Measurements from ENCODE around the gene ZSWIM3. TPM values are rescaled to one million over a fixed set of nuclear protein-coding genes. Genes with fewer than 3 reads are reported as not detected.
A peak's percentile ranks its signal among the peaks of the same experiment; 100 is the strongest.

The ZSWIM3 gene
- total and polyA plus RNA-seq, 2 of the 13 experiments (the other 11 are each of a cell fraction or from before 2014, with no cell fraction given): 5.2 to 5.8 TPM

- TF ChIP-seq IKZF4 (CRISPR knock-in tag; IDR thresholded peaks at IDR 0.05; ENCODE audit: borderline replicate concordance, low read depth, not compliant biosample characterization) (no peak), KDM2A (CRISPR knock-in tag; IDR thresholded peaks at IDR 0.05; ENCODE audit: borderline replicate concordance, low read depth) (no peak; the same call in 1 of the 2 replicates), RAD51 (IDR thresholded peaks at IDR 0.05; ENCODE audit: borderline replicate concordance) (no peak), ZUFSP (CRISPR knock-in tag; IDR thresholded peaks at IDR 0.05; ENCODE audit: borderline replicate concordance) (no peak), ZNF10 (CRISPR knock-in tag; IDR thresholded peaks at IDR 0.05; ENCODE audit: borderline replicate concordance, low read depth) (no peak), ZNF556 (CRISPR knock-in tag; IDR thresholded peaks at IDR 0.05; ENCODE audit: borderline replicate concordance) (0 out of 2 replicates have a peak, but pooled peaks have one; percentile 54), ETV5 (CRISPR knock-in tag; IDR thresholded peaks at IDR 0.05; ENCODE audit: borderline replicate concordance) (peak; percentile 77), MLLT10 (CRISPR knock-in tag; IDR thresholded peaks at IDR 0.05) (no peak), MAFF (IDR thresholded peaks at IDR 0.05; ENCODE audit: low read depth, low read length) (no peak), ZNF232 (CRISPR knock-in tag; IDR thresholded peaks at IDR 0.05; ENCODE audit: borderline replicate concordance) (no peak; the same call in 1 of the 2 replicates), ZNF580 (CRISPR knock-in tag; IDR thresholded peaks at IDR 0.05; ENCODE audit: borderline replicate concordance, low read depth) (no peak), HMGXB4 (CRISPR knock-in tag; IDR thresholded peaks at IDR 0.05; ENCODE audit: borderline replicate concordance in 1 of 2, low read depth in 1 of 2) (peak in 1 of 2 experiments; percentile 29; a peak in 2 of 4 replicates), ZBTB46 (CRISPR knock-in tag; IDR thresholded peaks at IDR 0.05; ENCODE audit: borderline replicate concordance) (no peak), NCOR1 (IDR thresholded peaks at IDR 0.05; ENCODE audit: borderline replicate concordance, low read length) (no peak)
Measured at GRCh38 chr20:45909817-45910669, 52.6 kb downstream of the ZSWIM3 start (continued).

Data from HepG2 (cell line).